GM19193 (cell line): Measurements from ENCODE around the gene PHF19.

Experiments
- POLR2A ChIP-seq: IDR thresholded peaks from 4 replicates; pipeline ENCODE4 v1.6.1; 2011; ENCODE audit not compliant: insufficient read depth, insufficient read length; ENCODE audit errors: extremely low read depth

Gene PHF19

DNA sequence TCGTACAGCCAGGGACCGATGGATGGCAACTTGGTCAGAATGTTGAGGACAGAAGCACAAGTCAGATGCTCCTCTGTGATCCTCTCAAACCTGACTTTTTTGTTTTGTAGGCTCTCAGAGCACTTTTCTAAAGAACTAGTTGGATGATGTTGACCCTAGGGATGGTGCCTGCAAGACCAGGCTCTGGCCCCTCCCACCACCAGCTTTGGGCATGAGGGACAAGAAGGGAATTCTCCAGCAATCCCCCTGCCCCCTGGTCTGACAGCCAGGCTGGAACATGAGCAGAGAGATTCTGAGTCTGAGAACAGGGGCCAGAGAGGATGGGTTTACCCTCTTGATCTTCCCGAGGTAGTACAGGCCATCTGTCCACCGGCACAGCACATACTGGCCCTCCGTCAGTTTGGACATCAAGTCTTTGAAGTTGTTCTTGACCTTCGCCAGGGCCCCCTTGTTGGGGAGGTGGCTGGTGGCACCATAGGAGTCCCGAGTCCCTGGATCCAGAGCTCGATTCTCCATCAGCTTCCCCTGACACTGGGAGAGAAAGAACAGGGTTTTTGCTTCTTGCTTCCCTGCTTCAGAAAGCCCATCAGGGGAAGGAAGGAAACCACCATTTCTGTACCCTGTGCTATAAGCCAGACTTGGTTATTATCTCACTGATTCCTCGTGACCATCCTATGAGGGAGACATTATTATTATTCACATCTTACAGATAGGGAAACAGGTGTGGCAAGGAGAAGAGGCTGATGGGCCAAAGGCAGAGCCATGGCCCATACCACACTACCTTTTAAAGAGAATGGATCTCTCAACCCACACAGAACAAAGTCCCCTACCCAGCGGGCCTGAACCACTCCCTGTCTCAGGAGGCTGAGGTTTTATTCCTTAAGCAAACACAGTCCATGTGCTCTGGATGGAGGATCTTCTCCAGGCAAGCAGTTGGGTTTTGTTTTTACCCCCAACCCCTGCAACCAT is 2.5 kb downstream of the PHF19 start:
- TF ChIP-seq POLR2A, result no peak

DNA sequence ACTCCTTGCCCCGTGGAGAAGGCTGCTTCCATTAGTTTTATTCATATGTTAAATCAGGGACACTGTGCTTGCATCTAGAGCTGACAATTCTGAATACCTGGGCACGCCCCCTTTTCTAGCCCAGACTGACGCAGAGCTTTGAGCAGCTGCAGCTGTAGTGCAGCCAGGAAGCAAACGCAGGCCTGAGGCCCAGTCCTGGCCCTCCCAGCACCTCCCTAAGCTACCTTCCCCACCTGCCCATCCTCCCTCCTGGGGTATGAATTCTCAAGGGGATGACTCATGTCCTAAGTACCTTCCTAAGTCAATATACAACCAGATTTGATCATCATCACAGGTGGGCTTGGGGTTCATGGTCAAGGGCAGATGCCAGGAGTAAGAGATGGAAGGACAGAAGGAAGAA is 3.5 kb downstream of the PHF19 start:
- TF ChIP-seq POLR2A, result no peak

DNA sequence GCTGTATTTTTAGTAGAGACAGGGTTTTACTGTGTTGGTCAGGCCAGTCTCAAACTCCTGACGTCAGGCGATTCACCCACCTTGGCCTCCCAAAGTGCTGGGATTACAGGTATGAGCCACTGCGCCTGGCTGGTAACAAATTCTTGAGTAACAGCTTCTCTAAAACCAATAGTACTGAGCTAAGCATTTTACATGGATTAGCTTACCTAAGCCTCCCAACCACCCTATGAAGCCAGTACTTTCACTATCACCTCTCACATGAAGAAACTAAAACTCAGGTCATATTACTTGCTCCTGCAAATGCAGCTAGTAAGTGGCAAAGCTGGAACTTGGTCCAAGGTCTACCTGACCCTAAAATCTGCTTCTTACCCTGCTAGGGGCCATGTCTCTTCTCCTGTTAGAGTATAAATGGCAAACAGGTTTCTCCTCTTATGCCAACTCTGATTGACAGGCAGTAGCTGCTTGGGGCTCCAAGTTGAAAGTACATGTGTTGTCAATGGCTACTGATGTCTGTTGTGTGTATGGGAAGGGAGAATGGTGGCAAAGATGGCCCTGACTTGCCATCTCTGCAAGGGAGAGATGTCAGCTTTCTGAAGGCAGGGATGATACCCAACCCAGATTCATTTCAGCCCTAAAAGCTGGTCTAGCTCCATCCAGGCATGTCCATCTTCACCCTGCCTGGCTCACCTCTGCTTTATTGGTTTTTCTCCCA is 4.0 kb downstream of the PHF19 start:
- TF ChIP-seq POLR2A, result no peak

DNA sequence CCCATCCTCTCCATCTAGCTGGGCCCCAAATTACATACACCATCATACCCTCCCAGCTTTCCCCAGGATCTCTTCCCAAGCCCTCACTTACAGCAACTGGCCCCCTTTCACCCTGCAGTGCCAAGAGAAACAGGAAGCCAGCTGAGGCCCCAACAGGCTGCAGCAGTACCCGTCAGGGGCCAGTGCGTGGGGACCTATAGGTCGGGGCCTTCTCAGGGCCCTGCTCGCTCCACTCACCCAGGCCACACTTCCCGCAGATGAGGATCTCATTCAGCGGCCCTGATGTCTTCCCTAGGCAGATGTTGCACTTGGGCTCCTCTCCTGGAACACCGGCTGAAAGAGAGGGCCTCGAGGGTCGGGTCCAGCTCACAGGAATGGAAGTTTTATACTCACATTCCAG is 6.8 kb downstream of the PHF19 start:
- no peak for TF ChIP-seq POLR2A

DNA sequence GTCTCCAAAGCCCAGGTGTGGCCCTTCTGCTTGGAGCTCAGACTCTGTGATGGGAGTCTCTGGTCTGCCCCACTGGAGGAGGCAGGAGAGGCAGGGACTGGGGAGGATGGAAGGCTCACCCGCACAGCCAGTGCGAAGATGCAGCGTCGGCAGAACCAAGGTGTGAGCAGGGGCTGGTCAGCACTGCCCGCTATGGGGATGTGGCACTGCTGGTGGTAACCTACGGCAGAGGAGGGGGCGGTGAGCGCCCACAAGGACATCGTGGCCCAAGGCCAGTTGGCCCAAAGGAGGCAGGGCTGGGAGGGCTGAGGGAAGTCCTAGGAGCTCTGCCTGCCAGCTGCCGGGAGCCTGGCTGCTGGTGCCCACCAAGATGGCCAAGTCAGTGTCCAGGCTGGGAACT is 7.3 kb downstream of the PHF19 start:
- no peak for TF ChIP-seq POLR2A

DNA sequence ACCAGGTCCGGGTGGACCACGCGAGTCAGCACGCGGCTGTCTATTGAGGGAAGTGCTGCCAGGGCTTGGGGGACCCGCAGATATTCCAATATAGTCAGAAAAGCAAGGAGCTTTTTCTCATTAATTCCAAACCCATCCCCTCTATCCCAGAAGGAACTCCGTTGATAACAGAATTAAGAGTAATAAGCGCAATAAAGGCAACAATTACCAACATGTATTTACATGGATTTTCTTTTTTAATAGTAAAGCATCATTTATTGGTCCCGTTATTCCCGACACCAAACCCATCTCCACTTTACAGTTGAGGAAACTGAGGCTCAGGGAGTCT is 7.7 kb downstream of the PHF19 start:
- no peak for TF ChIP-seq POLR2A

DNA sequence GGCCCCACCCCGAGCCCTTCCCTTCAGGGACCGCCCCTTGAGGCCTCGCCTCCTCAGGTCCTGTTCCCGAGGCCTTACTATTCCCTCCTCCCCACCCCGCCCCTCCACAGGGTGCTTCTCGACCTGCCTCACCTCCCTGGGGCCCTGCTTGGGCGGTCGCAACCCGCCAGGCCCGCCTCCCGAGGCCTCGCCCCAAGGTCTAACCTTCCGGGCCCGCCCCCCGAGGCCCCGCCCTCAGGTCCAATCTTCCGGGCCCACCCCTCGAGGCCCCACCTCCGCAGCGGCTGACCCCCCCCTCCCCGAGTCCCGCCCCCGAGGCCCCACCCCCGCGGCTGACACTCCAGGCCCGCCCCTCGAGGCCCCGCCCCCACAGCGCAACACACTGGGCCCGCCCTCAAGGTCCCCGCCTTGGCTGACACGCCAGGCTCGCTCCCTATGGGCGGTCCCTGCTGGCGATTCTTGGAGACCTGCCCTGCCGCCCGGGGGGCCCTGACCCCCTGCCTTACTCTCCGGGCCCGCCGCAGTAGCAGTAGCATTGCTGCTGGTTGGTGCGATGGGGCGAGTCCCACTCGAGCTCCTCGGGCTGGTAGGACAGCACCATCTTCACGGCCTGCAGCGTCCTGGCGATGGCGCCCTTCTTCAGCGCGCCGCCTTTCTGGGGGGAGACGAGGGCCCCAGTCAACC is 8.2 kb downstream of the PHF19 start:
- peak; percentile 43 for TF ChIP-seq POLR2A

DNA sequence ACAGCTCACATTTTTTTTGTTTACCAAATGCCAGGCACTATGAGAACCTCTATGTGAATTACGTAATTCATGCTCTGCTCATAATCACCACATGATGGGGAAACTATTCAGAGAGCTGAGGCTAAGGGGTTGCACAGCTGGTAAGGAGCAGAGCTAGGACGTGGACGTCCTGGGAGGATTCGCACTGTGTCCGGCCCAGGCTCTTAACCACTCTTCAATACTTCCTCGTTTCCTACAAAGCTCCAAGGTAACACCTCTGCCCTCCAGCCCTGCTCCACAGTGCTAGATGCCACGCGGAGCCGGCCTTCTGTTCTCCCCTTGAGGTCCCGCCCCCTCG is 8.7 kb downstream of the PHF19 start:
- TF ChIP-seq POLR2A, result no peak

DNA sequence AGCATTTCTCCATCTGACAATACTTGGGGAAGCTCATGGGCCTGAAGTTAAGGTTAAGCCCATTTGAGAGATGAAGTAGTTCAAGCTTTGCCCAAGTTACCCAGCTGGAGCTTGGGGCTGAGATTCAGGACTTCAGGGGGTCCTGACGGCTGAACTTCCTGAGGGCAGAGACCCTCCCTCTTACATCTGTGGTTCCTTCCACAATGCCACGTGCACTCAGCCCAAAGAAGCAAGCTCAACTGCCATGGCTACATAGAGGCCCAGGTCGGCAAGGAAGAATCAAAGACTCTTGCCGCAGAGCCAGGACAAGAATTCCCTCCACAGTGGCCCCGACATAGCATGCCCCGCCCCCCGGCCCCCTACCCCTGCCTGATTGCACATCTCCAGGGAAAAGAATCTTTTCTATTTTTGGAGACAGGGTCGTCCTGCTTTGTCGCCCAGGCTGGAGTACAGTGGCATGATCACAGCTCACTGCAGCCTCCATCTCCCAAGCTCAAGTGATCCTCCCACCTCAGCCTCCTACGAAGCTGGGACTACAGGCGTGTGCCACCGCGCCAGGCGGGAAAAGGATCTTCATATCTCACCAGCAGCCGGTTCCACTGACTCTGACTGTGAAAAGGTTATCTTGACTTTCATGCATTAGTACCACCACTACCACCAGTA is 9.2 kb downstream of the PHF19 start:
- TF ChIP-seq POLR2A, result no peak

DNA sequence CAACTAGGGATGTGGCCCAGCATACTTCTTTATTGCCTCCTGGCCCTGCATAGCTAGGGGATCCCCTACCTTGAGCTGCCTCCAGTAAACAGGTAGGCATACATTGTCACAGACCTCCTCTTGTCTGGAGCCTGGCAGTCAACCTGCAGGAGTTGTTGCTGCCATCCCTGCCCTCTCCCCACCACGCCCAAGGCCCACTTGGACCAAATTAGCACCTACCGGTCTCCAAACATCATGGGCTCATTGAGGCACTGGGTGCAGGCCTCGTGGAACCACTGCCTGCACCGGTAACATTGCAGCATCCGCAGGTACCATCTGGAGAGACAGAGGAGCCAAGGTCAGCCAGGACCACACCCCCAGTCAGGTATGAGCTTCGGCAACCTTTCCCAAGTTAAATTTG is 10.3 kb downstream of the PHF19 start:
- TF ChIP-seq POLR2A, result no peak

DNA sequence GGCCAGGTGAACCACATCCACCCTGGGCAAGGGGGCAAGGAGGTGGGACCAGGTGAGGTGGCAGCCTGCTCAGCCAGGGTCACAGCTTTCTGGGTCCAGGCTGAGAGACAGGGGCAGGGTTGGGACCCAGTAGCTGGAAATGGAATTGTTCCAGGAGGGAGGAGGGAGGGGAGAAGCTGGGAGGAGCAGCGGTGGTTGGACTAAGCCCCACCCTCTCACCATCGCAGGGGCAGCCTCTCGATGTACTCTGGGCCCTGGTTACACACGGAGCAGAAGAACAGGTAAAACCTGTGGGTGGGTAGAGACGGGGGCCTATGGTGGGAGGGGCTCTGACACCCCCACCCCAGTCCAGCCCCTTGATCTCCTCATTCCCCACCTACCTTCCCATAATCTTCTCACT is 11.2 kb downstream of the PHF19 start:
- TF ChIP-seq POLR2A, result no peak

DNA sequence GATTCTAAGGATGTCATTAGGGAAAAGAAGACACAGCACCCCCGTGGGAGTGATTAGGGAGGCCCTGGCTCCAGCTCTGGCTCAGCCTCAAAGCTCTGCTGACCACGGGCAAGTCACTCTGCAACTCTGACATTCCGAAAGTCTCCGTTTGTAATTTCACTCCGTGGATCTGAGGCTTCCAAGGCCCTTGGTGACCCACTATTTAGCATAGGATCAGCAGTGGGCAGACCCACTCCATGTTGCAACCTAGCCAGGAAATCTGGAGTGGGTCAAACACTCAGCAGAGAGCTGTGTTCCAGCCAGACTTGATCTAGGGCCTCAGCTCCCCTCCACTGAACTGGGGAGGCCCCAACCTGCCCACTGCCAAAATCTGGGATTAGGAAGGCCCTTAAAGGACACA is 11.8 kb downstream of the PHF19 start:
- no peak for TF ChIP-seq POLR2A

DNA sequence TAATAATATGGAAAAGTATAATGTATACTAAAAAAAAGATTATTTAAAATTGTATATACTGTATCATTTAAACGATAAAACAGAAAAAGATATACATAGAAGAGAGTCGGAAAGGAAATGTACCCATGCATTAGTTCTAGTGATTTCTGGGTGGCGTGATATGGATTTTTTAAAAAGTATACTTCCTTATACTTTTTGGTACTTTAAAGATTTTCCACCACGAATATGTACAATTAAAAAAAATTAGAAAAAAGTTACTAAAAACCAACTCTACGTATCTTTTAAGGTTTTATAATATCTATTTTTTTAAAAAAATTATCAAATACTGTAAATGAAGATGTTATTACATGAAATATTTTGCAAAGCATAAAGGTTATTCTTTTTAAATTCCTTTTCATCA is 12.3 kb downstream of the PHF19 start:
- TF ChIP-seq POLR2A, result no peak

DNA sequence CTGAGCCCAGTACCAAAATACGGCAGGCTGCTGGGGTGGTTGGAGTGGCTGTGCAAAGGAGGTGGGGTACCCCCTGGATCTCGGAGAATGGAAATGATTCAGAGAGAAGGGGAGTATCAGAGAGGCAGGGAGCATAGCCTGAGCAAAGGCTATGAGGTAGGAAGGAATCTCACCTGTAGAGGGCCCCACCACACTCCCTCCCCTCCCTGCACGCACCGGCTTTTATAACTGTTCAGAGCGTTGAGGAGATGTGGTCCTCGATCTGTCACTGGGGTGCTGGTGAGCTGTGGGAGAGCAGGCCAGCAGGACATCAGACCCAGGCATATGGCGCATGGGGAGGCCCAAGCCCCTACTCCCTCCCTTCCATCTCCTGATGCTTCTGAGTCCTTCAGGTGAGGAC is 13.2 kb downstream of the PHF19 start:
- TF ChIP-seq POLR2A, result no peak

DNA sequence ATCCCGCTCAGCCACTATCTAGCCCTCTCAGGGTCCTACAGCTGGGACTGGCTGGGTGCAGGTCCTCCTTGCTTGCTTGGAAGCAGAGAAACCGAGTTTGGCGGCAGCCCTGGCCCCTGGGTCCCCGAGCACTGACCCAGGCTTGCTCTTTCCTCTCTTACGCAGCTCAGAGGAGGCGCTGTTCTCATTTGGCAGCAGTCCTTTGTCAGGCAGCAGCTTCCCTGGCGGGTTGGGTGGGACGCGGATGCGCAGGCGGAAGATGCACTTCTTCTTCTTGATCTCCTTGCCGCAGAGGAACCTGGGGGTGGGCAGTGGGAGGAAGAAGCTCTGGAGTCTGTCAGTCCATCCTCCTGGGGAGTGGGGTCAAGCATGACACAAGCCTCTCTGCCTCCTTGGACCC is 14.5 kb downstream of the PHF19 start:
- no peak for TF ChIP-seq POLR2A

DNA sequence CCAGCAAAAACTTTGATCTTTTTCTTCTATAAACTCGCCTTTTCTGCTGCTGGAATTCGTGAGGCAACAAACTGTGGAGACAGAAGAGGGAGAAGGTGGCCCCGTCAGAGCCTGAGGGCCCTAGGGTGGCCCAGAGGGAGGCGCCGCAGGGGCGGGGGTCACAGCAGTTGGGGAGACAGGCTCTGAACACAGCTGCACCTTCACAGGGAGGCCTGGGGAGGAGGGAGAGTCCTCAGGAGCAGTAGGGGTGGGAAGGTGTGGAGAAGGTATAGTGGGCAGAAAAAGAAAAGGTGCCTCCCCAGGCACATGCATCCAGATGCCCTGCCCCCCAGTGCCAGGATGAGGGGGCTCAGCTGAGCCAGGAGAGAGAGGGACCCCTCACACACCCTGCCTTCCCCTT is 15.1 kb downstream of the PHF19 start:
- TF ChIP-seq POLR2A, result no peak

DNA sequence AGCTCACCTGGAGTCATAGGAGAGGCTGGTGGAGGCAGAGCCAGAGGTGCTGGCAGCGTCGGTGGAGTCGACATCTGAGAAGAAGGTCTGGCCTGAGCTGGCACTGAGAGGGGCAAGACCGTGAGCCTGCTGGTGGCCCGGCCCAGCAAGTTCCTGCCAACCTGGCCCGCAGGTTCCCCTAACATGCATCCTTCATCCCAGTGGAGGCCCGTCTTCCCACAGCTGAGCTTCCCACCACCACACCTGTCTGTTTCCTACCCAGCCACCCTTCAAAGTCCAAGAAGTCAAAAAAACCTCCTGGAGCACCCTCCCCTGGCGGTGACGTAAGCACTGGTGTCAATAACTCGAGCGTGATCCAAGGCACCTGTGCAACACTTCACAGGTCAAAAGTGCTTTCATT is 16.9 kb downstream of the PHF19 start:
- no peak for TF ChIP-seq POLR2A
